GM18507 (cell line): ENCODE results near the gene IFNLR1.

Experiments used
- DNase-seq: peaks from one replicate; pipeline ENCODE4 v3.0.0; 2011; ENCODE audit warnings: low read depth; ENCODE audit not compliant: insufficient read length; ENCODE audit errors: extremely low spot score
- FAIRE-seq: peaks from 2 replicates; lab custom pipeline; 2011; peaks lifted over from hg19 to GRCh38; lab: Jason Lieb, UNC

IFNLR1 gene

DNA sequence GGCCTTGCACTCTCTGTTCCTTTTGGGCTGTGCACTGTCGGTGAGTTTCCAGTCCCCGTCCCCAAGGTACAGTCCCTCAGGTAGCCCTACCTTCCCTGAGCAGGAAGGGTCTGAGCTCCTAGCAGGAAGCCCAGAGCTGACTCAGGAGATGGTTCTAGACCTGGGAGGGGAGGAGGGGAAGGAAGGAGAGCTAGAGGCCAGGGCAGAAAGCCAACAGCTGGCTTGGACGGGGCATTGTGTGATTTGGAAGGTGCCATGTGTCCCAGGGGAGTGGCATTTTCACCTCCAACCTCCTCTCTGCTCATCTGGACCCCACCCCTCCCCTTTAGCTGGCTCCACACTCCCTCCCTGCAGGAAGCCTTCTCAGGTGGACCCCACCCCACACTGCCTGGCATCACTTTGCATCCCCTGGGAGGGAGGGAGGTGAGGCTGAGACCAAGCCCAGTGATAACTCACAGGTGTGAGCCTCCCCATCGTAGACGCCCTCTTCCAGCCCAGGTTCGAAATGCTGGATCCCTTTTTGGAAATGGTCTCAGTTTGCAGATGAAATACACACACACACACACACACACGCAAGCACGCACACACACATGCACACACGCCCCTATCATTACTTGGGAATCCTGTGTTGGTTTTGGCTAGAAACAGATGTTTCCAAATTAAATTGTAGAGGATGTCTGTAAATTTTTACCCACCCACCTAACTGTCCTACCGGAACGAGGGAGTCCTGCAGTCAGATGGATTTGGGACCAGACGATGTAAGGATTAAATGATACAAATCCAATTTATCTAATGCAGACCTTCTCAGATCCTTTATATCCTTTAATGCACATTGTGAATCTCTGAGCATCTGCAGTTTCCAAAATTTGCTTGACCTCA is 19.7 kb upstream of the IFNLR1 start:
- FAIRE-seq, result no peak
- no peak for DNase-seq

DNA sequence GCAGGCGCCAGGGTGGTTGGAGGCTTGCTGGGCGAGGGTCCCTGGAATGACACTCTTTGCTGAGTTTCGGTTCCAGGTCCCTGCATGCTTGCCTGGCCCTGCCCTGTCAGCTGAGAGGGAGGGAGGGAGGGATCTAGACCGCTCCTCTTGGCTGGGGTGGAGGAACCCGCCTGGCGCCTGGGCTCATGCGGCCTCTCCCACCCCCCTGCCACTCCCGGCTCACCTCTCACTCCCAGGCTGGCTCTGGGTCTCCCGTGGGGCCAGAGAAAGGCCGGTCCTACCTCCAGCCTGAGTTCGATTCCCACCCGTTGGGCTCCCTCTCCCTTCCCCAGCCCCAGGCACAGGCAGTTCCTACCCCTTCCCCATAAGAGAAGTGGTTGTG is 19.0 kb upstream of the IFNLR1 start:
- FAIRE-seq, result no peak
- DNase-seq, result no peak

DNA sequence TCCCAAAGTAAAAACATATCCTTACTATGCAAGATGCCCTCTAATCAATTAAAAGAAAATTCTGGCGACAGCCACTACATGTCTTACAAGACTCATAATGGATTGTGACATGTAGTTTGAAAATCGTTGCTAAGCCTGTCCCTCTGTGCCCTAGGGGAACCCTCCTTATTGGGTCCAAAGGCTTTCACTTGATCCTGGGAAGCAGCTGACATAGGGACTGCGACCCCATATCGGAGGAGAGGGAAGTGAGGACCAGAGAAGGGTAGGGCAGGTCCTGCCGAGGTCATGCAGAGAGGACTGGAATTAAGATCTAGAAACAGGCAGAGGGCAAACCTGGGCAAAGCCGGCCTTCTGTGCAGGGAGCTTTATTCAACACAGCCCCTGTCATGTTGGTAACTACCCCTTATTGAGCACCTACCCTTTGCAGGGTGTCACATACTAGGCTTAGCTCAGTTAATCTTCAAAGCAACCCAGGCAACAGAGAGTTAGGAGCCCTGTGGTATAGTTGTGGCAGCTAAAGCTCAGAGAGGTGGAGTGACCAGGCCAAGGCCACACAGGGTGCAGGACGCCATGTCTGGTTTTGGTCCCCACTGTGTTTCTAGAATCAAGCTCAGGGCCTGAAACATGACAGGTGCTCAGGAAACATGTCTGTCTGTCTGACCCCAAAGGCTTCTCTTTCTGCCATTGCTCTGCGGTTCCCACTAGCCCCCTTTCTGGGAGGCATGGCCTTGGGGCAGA is 18.4 kb upstream of the IFNLR1 start:
- DNase-seq (no peak), FAIRE-seq (no peak)

DNA sequence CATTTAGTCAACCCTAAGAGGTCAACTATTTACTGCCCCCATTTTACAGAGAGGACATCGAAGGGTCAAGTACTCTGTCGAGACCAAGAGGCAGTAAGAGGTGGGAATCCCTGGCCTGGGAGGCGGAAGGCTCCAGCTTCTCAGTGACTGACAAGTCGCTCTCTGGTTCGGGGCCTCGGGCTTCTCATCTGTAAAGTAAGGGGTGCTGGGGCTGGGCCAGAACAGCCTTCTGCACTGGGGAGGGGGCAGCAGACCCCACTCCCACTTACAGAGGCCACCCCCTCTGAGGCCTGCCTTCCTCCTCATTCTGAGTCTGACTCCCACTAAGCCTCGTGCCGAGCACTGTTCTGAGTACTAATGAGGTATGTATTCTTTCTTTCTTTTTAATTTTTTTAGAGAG is 17.0 kb upstream of the IFNLR1 start:
- FAIRE-seq (no peak), DNase-seq (no peak)

DNA sequence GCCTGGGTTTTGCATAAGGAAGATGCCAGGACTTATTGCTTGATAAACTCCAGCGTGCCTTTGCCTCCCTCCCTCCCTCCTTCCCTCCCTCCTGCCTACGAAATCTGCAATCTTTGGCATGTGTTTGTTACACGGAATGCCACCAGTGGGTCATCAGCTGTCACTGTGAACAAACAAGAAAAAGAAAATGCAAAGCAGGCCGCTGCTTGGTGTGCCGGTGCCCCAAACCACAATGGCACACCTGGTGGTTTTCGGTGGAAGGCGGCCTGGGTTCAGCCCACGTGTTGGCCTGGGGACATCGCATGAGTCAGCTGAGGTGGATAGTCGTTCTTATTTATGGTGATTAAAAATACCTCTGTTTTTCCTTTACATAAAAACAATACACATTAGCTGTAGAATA is 16.3 kb upstream of the IFNLR1 start:
- FAIRE-seq (peak; percentile 15), DNase-seq (no peak)

DNA sequence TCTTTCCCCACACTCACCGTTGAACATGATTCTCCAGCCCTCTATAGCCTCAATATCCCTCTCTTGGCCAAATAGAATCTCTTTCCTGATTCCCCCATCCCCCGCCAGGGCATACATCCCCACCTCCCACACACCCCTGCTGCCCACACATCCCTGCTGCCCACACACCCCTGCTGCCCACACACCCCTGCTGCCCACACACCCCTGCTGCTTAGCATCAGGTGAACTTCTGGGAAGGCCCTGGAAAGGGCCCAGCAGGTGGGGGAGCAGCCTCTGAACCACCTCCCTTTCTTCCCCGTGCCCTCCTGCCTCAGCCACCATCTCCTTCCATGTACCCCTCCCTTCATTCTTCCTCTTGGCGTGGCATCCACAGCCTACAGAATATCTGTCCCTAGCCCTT is 15.9 kb upstream of the IFNLR1 start:
- FAIRE-seq, result no peak

DNA sequence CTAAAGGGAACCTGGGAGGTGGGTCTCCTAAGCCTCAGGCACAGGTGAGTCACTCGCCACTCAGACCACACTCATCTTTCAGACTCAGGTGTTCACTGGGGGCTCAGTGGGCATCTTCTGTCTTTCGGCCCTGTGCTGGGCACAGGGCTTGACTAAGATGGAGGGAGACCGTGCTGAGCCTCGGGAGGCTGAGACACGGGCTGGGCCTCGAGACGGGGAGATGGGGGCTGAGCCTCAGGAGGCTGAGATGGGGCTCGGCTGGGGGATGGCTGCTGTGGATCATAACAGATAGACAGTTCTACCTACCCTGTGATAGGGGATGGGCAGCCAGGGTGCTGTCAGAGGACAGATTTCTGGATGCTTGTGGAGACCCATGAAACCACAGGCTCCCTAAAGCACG is 15.5 kb upstream of the IFNLR1 start:
- FAIRE-seq (no peak), DNase-seq (no peak)

More for the DNA sequence above, 15.9 kb upstream of the IFNLR1 start:
- DNase-seq, result no peak

DNA sequence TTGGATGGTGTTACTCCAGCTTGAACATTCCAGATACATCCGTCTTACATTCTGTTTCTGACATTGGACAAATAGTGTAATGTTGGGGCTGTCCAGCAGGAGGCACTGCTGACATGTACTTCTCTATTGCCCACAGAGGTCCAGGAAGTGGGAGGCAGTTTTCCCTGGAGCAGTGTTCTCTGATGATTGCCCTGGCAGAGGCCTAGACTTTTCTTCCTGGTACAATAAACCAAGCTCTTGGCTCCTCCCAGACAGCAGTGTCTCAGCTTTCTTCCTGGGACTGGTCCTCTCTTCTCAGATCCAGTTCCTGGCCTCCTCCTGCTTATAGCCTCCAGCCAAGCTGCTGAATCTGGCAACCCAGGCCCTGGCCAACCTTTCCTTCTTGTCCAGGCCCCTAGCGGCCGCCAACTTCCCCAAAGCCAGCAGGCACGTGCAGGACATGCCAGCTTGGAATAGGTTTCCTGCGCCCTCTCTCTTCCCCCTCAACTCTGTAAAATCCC is 14.9 kb upstream of the IFNLR1 start:
- FAIRE-seq (peak; percentile 78), DNase-seq (no peak)

DNA sequence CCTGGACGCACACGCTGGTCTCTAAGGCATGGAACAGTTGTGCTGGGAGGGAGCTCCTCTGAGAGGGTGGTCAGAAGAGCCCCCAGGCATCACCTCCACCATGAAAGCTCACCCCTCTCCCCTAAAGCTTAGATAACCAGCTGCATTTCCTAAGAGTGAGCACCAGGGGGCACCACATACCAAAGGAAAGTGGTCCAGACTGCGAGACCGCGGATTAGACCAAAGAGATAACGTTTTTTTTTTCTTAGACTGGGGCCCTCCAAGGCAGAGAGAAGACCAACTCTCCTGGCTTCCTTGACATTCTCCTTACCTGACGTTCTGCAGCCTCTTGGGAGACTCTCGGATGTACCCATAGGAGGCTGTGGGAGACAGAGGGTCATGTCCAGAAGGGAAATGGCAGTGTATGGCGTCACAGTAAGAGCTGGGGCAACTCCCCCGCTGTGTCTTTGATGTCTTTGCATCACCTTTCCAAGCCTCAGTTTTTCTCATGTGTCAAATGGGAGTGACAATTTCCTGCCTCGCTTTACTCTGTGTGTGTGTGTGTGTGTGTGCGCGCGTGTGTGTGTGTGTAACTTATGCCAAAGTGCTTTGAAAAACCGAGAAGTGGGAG is 12.3 kb upstream of the IFNLR1 start:
- FAIRE-seq, result peak; percentile 75
- DNase-seq, result no peak

DNA sequence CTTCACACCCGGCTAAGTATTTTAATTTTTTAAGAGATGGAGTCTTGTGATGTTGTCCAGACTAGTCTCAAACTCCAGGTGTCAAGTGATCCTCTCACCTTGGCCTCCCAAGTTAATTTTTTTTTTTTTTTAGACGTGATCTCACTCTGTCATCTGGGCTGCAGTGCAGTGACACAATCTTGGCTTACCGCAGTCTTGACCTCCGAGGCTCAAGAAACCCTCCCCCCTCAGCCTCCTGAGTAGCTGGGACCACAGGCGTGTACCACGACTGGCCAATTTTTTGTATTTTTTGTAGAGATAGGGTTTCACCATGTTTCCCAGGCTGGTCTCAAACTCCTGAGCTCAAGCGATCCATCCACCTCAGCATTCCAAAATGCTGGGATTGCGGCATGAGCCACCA is 11.7 kb upstream of the IFNLR1 start:
- DNase-seq (no peak), FAIRE-seq (no peak)

DNA sequence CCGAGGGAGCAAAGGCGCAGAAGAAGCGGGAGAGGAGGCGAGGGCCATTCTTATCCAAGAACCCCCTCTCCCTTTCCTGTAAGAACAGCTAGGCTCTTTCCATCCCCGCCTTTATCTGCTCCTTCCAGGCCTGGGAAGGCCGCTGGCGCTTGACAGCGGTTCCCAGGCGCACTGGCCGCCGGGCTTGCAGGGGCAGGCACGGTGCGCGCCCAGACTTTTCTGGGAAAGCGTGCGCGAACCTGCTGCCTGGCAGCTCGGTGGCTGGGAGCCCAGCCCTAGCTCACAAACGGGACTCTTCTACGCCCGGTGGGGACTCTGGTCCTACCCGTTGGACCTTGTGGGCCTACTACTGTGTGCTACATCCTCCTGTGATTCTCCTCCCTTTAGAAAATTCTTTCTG is 8.8 kb upstream of the IFNLR1 start:
- FAIRE-seq, result no peak
- no peak for DNase-seq

DNA sequence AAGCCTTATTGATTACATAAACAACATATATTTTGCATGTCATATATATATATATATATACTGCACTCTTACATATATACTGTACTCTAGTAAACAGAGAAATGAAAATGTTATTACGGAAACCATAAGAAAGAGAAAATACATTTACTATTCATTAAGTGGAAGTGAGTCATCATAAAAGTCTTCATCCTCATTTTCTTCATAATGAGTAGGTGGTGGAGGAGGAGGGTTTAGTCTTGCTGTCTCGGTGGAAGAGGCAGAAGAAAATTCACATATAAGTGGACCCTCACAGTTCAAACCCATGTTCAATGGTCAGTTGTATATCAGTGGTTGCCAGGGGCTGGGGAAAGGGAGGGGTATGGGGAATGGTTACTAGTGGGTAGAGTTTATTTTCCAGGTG is 8.0 kb upstream of the IFNLR1 start:
- DNase-seq (no peak), FAIRE-seq (no peak)

DNA sequence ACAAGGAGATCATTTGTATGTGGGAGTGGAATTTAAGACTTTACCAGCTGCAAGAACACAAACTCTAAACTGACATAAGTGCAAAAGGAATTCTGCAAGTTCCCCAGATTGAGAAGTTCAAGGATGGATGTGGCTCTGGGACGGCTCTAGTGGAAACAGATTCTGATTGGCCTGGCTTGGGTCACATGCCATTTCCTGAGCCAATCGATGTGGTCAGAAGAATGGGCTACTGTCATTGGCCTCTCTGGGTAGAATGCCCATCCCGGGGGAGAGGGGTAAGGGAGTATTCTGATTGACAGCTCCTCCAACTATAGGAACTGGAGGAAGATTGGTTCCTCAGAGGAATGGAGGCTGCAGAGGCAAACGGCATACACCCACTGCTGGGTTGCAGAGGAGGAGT is 6.0 kb upstream of the IFNLR1 start:
- DNase-seq (no peak), FAIRE-seq (no peak)

DNA sequence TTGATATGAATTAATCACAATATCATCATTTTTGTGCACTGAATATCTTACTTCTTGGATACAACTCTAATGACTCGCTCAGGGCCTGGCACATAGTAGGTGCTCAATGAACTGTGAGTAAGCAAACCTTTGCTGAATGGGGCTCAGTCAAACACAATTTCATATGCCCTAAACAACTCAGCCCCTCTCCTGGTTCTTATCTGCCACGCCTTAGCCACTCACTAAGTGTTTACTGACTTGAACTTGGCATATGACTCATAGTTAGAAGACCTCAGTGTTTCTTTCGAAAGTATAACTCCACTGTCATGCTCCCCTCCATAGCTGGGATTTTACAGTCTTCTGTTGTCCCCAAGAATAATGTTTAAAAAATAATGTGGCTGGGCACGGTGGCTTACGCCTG is 4.8 kb upstream of the IFNLR1 start:
- FAIRE-seq, result peak; percentile 75
- no peak for DNase-seq

DNA sequence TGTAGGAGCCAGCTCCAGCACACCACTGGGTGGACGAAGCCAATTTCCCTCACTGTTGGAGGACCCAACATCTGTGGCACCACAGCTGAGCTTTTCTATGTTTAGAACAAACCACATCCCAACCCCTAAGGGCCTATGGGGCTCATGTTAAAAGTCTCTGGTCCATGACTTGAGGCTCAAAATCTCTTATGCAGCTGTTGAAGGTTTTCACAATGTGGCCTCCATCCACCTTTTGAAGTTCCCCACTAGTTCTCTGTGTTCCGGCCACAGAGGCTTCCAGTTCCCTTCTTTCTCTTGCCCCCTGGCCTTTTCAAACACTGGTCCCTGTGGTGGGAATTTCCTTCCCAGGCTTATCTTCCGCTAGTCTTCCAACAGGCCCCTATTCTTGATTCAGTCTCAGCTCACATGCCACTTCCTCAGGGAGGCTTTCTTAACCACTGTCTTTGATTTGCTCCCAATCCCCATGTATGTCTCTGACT is 3.9 kb upstream of the IFNLR1 start:
- DNase-seq (no peak), FAIRE-seq (peak; percentile 96)

DNA sequence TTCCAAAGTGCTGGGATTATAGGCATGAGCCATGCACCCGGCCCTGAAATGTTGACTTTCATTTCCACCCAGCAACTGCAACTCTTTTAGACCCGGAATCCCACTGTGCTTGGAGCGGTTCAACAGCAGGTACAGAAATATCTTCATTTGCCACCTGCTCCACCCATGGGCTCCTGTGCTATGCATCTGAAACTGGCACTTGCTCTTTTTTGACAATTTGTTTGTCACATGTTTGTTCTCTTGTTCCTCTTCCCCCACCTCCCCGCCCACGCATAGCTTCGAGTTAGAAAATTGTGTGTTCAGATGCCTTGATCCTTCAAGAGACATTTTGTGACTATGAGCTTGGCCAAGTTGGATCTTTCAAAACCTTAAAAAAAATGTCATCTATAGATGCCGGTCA is 2.4 kb upstream of the IFNLR1 start:
- DNase-seq (no peak), FAIRE-seq (peak; percentile 84)

DNA sequence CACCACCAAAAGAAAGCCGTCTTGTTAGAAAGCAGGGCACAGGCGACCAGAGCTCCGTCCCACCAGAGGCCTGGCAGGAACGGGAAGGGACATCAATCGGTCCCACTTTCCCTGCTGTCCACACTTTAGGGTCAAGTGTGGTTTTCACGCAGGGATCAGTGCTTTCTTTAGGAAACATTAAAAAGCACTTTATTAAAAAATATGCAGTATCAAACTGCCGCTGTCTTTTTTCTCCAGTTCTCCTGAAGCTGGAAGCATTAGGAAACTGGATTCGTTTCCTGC is 437 bp downstream of the IFNLR1 start:
- FAIRE-seq, result no peak
- no peak for DNase-seq

DNA sequence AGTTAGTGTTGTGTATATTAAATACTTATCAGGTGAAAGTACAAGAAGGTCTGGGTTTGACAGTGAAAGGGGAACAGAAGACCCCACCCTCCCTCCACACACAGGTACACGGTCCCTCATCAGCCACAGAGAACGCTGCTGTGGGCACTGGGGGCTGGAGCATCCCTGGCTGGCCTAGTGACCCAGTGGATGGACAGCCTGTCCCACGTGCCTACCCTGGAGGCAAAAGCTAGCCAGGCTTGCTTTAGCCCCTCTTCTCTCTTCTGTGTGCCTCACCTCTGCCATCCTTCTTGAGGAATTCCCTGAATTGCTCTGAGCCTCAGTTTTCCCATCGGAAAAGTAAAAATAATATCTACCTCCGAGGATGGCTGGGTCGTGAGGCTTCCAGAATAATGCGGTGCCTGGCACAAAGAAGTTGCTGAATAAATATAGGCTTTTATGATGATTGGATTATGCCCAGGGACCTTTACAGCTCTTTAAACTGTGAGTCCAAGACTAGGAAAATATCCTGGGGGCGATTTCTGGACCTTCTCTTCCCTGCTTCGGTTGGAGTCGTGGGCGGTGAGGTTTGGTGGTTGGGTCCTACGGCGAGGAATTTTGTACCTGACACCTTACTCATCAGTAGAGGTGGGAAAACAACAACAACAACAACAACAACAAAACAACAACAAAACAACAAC is 918 bp downstream of the IFNLR1 start:
- FAIRE-seq (no peak), DNase-seq (no peak)

DNA sequence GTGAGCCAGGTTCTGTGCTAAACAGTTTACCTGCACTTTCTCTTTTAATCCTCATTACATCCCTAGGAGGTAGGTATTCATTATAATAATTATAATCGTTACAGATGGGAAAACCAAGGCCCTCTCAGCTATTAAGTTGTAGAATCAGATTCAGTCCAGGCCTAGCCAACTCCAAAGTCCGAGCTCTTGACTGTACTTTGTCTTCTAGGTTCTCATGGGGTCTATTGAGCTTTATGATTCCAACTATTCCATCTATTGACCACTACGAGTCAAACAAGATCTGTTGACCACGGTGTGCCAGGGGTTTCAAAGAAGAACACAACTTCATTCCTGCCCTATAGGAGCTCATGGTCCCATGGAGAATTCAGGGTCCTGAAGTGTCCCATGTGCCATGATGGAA is 2.0 kb downstream of the IFNLR1 start:
- FAIRE-seq (no peak), DNase-seq (no peak)

DNA sequence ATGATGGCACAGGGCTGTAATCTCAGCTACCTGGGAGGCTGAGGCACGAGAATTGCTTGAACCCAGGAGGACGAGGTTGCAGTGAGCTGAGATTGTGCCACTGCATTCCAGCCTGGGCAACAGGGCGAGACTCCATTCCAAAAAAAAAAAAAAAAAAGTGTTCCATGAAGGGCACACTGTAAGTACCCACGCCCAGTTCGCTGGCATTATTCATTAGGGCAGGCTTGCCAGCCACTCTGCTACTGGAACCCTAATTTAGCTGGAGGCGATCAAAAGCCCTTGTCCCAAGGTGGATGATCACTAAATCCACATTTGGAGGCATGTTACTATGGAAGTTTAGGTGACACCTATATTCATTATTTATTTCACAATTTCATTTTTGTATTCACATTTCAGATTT is 5.0 kb downstream of the IFNLR1 start:
- no peak for FAIRE-seq
- no peak for DNase-seq
